Measurements from ENCODE around the gene ADARB2. TPM values are rescaled to one million over a fixed set of nuclear protein-coding genes. Genes with fewer than 3 reads are reported as not detected.

Gene ADARB2
- polyA plus RNA-seq, 6 donors from 2014 or later: 0.10 to 0.12 TPM; not detected in 4

- H3K9me3 Mint-ChIP-seq: peaks cover 0 to 1% (median 0%) of the 10 kb centered on the region in 7 donors
- ATAC-seq (ENCODE audit: low read depth in 2 of 2): no peak
- DNase-seq: no peak
- peak overlapping the region in 1 of 6 donors; percentile 78 for H3K27ac Mint-ChIP-seq
- H3K27me3 Mint-ChIP-seq: peaks cover 13 to 19% (median 15%) of the 10 kb centered on the region in 3 donors
- H3K4me1 Mint-ChIP-seq: no peaks in the 10 kb centered on the region
- no peak overlapping the region for H3K4me3 Mint-ChIP-seq
- H3K36me3 Mint-ChIP-seq: no peaks in the 10 kb centered on the region
Measured at GRCh38 chr10:1198453-1199344, 538.6 kb downstream of the ADARB2 start.

GRCh38 chr10:1197384-1197783 is 539.9 kb downstream of the ADARB2 start:
- Mint-ChIP-seq H3K9me3 (peaks cover 0 to 1% (median 0%) of the 10 kb centered on the region in 7 donors), H3K36me3 (no peaks in the 10 kb centered on the region), H3K4me3 (no peak overlapping the region), H3K27me3 (peaks cover 13 to 24% (median 15%) of the 10 kb centered on the region in 3 donors), H3K27ac (no peak overlapping the region), H3K4me1 (no peaks in the 10 kb centered on the region)
- ATAC-seq (ENCODE audit: low read depth in 2 of 2): no peak
- DNase-seq: no peak

- H3K9me3 Mint-ChIP-seq: peaks cover 0 to 1% (median 0%) of the 10 kb centered on the region in 7 donors
- DNase-seq (no peak), ATAC-seq (ENCODE audit: low read depth in 2 of 2) (no peak)
- no peak overlapping the region for H3K27ac Mint-ChIP-seq
- peaks cover 13 to 24% (median 15%) of the 10 kb centered on the region in 3 donors for H3K27me3 Mint-ChIP-seq
- no peak overlapping the region for H3K4me3 Mint-ChIP-seq
- H3K4me1 Mint-ChIP-seq: no peaks in the 10 kb centered on the region
- H3K36me3 Mint-ChIP-seq: no peaks in the 10 kb centered on the region
Measured at GRCh38 chr10:1196656-1197055, 540.7 kb downstream of the ADARB2 start.

GRCh38 chr10:1195828-1196227 is 541.5 kb downstream of the ADARB2 start:
- H3K4me3 Mint-ChIP-seq: peak overlapping the region in 1 of 8 donors; percentile 6

GRCh38 chr10:1194161-1194560 is 543.2 kb downstream of the ADARB2 start:
- peaks cover 15 to 24% (median 21%) of the 10 kb centered on the region in 3 donors for H3K27me3 Mint-ChIP-seq
- no peak for ATAC-seq (ENCODE audit: low read depth in 2 of 2)
- no peaks in the 10 kb centered on the region for H3K36me3 Mint-ChIP-seq
- no peaks in the 10 kb centered on the region for H3K4me1 Mint-ChIP-seq
- H3K4me3 Mint-ChIP-seq: no peak overlapping the region
- H3K9me3 Mint-ChIP-seq: peaks cover 0 to 1% (median 0%) of the 10 kb centered on the region in 7 donors
- DNase-seq: no peak
- no peak overlapping the region for H3K27ac Mint-ChIP-seq

More at GRCh38 chr10:1195828-1196227, 541.5 kb downstream of the ADARB2 start:
- peaks cover 13 to 24% (median 15%) of the 10 kb centered on the region in 3 donors for H3K27me3 Mint-ChIP-seq
- H3K4me1 Mint-ChIP-seq: no peaks in the 10 kb centered on the region
- no peak for DNase-seq
- no peak overlapping the region for H3K27ac Mint-ChIP-seq
- no peak for ATAC-seq (ENCODE audit: low read depth in 2 of 2)
- H3K36me3 Mint-ChIP-seq: no peaks in the 10 kb centered on the region
- peaks cover 0 to 1% (median 0%) of the 10 kb centered on the region in 7 donors for H3K9me3 Mint-ChIP-seq

GRCh38 chr10:1193561-1193960 is 543.8 kb downstream of the ADARB2 start:
- ATAC-seq (ENCODE audit: low read depth in 2 of 2): no peak
- DNase-seq: no peak
- H3K27ac Mint-ChIP-seq: peak overlapping the region in 1 of 6 donors; percentile 7

GRCh38 chr10:1191752-1192151 is 545.6 kb downstream of the ADARB2 start:
- Mint-ChIP-seq H3K9me3 (peaks cover 0 to 1% (median 0%) of the 10 kb centered on the region in 7 donors), H3K27ac (no peak overlapping the region), H3K36me3 (no peaks in the 10 kb centered on the region), H3K4me3 (no peak overlapping the region), H3K27me3 (peaks cover 7 to 27% (median 13%) of the 10 kb centered on the region in 3 donors), H3K4me1 (no peaks in the 10 kb centered on the region)
- ATAC-seq (ENCODE audit: low read depth in 2 of 2) (no peak), DNase-seq (no peak)

More at GRCh38 chr10:1193561-1193960, 543.8 kb downstream of the ADARB2 start:
- Mint-ChIP-seq H3K27me3 (peaks cover 12 to 27% (median 24%) of the 10 kb centered on the region in 3 donors), H3K4me3 (no peak overlapping the region), H3K4me1 (no peaks in the 10 kb centered on the region), H3K36me3 (no peaks in the 10 kb centered on the region), H3K9me3 (peaks cover 0 to 1% (median 0%) of the 10 kb centered on the region in 7 donors)

- Mint-ChIP-seq H3K9me3 (peaks cover 0 to 1% (median 0%) of the 10 kb centered on the region in 7 donors), H3K4me3 (no peak overlapping the region), H3K36me3 (no peaks in the 10 kb centered on the region), H3K4me1 (no peaks in the 10 kb centered on the region), H3K27me3 (peaks cover 2 to 22% (median 9%) of the 10 kb centered on the region in 3 donors), H3K27ac (peak overlapping the region in 1 of 6 donors; percentile 85)
- ATAC-seq (ENCODE audit: low read depth in 2 of 2) (no peak), DNase-seq (no peak)
Measured at GRCh38 chr10:1190791-1191490, 546.4 kb downstream of the ADARB2 start.

- Mint-ChIP-seq H3K27ac (no peak overlapping the region), H3K36me3 (no peaks in the 10 kb centered on the region)
- no peak for ATAC-seq (ENCODE audit: low read depth in 2 of 2)
Measured at GRCh38 chr10:1190052-1190395, 547.3 kb downstream of the ADARB2 start.

GRCh38 chr10:1189166-1190051 is 547.9 kb downstream of the ADARB2 start:
- ATAC-seq (ENCODE audit: low read depth in 2 of 2) (no peak), DNase-seq (no peak)
- H3K4me1 Mint-ChIP-seq: no peaks in the 10 kb centered on the region
- H3K4me3 Mint-ChIP-seq: peak overlapping the region in 1 of 8 donors; percentile 22
- H3K36me3 Mint-ChIP-seq: no peaks in the 10 kb centered on the region
- H3K27ac Mint-ChIP-seq: peak overlapping the region in 1 of 6 donors; percentile 38
- H3K27me3 Mint-ChIP-seq: peaks cover 0 to 15% (median 8%) of the 10 kb centered on the region in 3 donors
- peaks cover 0 to under 1% (median 0%) of the 10 kb centered on the region in 7 donors for H3K9me3 Mint-ChIP-seq

More at GRCh38 chr10:1190052-1190395, 547.3 kb downstream of the ADARB2 start:
- peaks cover 0 to 15% (median 8%) of the 10 kb centered on the region in 3 donors for H3K27me3 Mint-ChIP-seq
- H3K4me1 Mint-ChIP-seq: no peaks in the 10 kb centered on the region
- DNase-seq: no peak
- peaks cover 0 to 1% (median 0%) of the 10 kb centered on the region in 7 donors for H3K9me3 Mint-ChIP-seq
- H3K4me3 Mint-ChIP-seq: no peak overlapping the region

- ATAC-seq (ENCODE audit: low read depth in 2 of 2) (no peak), DNase-seq (no peak)
- no peaks in the 10 kb centered on the region for H3K4me1 Mint-ChIP-seq
- no peaks in the 10 kb centered on the region for H3K9me3 Mint-ChIP-seq
- H3K27ac Mint-ChIP-seq: no peak overlapping the region
- no peaks in the 10 kb centered on the region for H3K36me3 Mint-ChIP-seq
- peaks cover under 1 to 17% (median 4%) of the 10 kb centered on the region in 3 donors for H3K27me3 Mint-ChIP-seq
- peak overlapping the region in 1 of 8 donors; percentile 64 for H3K4me3 Mint-ChIP-seq
Measured at GRCh38 chr10:1188558-1189135, 548.7 kb downstream of the ADARB2 start.

- Mint-ChIP-seq H3K27me3 (peaks cover 0 to 22% (median 6%) of the 10 kb centered on the region in 3 donors), H3K27ac (no peak overlapping the region), H3K9me3 (no peaks in the 10 kb centered on the region), H3K4me1 (no peaks in the 10 kb centered on the region), H3K36me3 (no peaks in the 10 kb centered on the region), H3K4me3 (no peak overlapping the region)
- no peak for DNase-seq
- ATAC-seq (ENCODE audit: low read depth in 2 of 2): no peak
Measured at GRCh38 chr10:1187855-1188557, 549.3 kb downstream of the ADARB2 start.
